Measurements from ENCODE around the gene FAM118B.

Gene FAM118B

GRCh38 chr11:126202646-126203359, 8.8 kb upstream of the FAM118B start:
- no peak for DNase-seq (ENCODE audit: low read depth)
- TF ChIP-seq MYC (IDR thresholded peaks at IDR 0.05; ENCODE audit: low read depth, low read length) = no peak
- no peak overlapping the region for H3K4me3 ChIP-seq (ENCODE audit: low read depth, low read length)

DNA sequence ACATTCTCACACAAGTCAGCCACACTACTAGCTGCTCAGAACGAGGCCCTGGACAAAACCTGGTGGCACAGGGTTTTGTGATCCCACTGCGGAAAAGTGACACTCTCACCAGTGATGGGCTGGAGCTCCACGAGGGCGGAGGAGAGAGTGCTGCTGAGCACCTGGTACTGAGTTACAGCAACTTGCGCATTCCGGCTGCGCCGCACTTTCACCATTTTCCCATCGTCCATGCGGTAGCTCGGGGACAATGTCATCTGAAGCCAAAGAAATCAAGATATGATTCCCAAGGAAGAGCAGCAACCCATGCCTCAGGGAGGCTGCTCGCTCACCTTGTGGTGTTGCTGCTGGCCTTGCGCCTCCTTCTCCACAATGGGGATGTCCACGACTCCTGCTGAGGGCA, 6.2 kb upstream of the FAM118B start:
- no peak for DNase-seq (ENCODE audit: low read depth)
- no peak overlapping the region for H3K4me3 ChIP-seq (ENCODE audit: low read depth, low read length)
- no peak for TF ChIP-seq POLR2A (IDR thresholded peaks at IDR 0.05; ENCODE audit: extremely low read depth, insufficient read length)
- TF ChIP-seq, protein P1, sequence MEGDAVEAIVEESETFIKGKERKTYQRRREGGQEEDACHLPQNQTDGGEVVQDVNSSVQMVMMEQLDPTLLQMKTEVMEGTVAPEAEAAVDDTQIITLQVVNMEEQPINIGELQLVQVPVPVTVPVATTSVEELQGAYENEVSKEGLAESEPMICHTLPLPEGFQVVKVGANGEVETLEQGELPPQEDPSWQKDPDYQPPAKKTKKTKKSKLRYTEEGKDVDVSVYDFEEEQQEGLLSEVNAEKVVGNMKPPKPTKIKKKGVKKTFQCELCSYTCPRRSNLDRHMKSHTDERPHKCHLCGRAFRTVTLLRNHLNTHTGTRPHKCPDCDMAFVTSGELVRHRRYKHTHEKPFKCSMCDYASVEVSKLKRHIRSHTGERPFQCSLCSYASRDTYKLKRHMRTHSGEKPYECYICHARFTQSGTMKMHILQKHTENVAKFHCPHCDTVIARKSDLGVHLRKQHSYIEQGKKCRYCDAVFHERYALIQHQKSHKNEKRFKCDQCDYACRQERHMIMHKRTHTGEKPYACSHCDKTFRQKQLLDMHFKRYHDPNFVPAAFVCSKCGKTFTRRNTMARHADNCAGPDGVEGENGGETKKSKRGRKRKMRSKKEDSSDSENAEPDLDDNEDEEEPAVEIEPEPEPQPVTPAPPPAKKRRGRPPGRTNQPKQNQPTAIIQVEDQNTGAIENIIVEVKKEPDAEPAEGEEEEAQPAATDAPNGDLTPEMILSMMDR (IDR thresholded peaks at IDR 0.05; ENCODE audit: low read depth, low read length) = no peak
- TF ChIP-seq, protein P2, sequence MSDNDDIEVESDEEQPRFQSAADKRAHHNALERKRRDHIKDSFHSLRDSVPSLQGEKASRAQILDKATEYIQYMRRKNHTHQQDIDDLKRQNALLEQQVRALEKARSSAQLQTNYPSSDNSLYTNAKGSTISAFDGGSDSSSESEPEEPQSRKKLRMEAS (IDR thresholded peaks at IDR 0.05; ENCODE audit: low read depth, low read length) = no peak
- no peak for TF ChIP-seq MYC (IDR thresholded peaks at IDR 0.05; ENCODE audit: low read depth, low read length)

DNA sequence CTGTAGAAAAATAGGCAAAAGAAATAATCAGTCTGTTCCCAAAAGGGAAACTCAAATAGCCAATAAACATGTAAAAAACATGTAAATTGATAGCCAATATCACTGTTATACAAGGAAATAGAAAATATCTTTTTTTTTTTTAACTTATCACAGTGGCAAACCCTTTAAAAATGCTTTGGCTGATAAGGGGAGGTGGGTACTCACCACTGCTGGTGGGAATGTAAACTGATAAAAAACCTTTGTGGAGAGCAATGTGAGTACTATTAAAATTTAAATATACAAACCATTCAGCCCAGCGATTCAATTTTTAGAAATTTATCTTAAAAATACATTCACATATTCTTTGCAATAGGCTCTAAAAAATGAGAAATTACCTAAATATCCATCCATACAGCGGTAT, 3.7 kb upstream of the FAM118B start:
- no peak overlapping the region for H3K4me3 ChIP-seq (ENCODE audit: low read depth, low read length)
- TF ChIP-seq, protein P2 (IDR thresholded peaks at IDR 0.05; ENCODE audit: low read depth, low read length) = no peak
- TF ChIP-seq POLR2A (IDR thresholded peaks at IDR 0.05; ENCODE audit: extremely low read depth, insufficient read length) (no peak), MYC (IDR thresholded peaks at IDR 0.05; ENCODE audit: low read depth, low read length) (no peak)
- TF ChIP-seq, protein P1 (IDR thresholded peaks at IDR 0.05; ENCODE audit: low read depth, low read length) = no peak
- DNase-seq (ENCODE audit: low read depth) = no peak

- peak overlapping the region; percentile 78 for H3K4me3 ChIP-seq (ENCODE audit: low read depth, low read length)
- DNase-seq (ENCODE audit: low read depth) = no peak
- TF ChIP-seq, protein P2 (IDR thresholded peaks at IDR 0.05; ENCODE audit: low read depth, low read length) = no peak
- TF ChIP-seq MYC (IDR thresholded peaks at IDR 0.05; ENCODE audit: low read depth, low read length) (no peak), POLR2A (IDR thresholded peaks at IDR 0.05; ENCODE audit: extremely low read depth, insufficient read length) (no peak)
- TF ChIP-seq, protein P1 (IDR thresholded peaks at IDR 0.05; ENCODE audit: low read depth, low read length) = no peak
Observed at GRCh38 chr11:126210871-126211235, 729 bp upstream of the FAM118B start.

DNA sequence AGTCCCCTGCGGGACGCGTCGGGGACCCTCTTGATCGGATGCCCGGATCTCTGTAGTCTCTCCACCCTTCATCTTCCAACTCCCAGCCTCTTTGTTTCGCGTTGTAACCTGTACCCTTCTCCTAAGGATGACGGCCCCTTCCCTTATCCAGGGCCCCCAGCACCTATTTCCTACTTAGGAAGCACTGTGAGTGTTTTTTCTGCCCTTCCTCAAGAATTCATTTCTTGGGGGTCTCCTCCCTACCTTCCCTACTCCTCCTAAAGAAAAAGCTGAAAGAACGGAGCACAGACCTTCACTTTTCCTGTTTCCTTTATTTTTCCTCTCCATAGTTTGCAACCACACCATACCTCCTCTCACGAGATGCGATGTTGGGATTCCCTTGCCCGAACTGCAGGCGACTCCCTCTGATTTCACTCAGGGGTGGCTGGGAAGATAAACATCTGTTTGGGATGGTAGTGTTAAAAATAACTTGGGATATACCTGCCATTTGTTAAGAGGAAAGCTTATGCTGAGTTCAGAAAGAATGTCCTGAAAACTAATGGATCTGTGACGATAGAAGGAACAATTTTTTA, 593 bp downstream of the FAM118B start:
- peak; percentile 16 for DNase-seq (ENCODE audit: low read depth)
- TF ChIP-seq POLR2A (IDR thresholded peaks at IDR 0.05; ENCODE audit: extremely low read depth, insufficient read length) = no peak
- TF ChIP-seq, protein P2 (IDR thresholded peaks at IDR 0.05; ENCODE audit: low read depth, low read length) = no peak
- TF ChIP-seq MYC (IDR thresholded peaks at IDR 0.05; ENCODE audit: low read depth, low read length) = no peak
- TF ChIP-seq, protein P1 (IDR thresholded peaks at IDR 0.05; ENCODE audit: low read depth, low read length) = no peak
- peak overlapping the region; percentile 78 for H3K4me3 ChIP-seq (ENCODE audit: low read depth, low read length)

- TF ChIP-seq, protein P1 (IDR thresholded peaks at IDR 0.05; ENCODE audit: low read depth, low read length) = no peak
- TF ChIP-seq, protein P2 (IDR thresholded peaks at IDR 0.05; ENCODE audit: low read depth, low read length) = no peak
- TF ChIP-seq POLR2A (IDR thresholded peaks at IDR 0.05; ENCODE audit: extremely low read depth, insufficient read length) (no peak), MYC (IDR thresholded peaks at IDR 0.05; ENCODE audit: low read depth, low read length) (no peak)
- H3K4me3 ChIP-seq (ENCODE audit: low read depth, low read length) = no peak overlapping the region
- no peak for DNase-seq (ENCODE audit: low read depth)
Observed at GRCh38 chr11:126214441-126214840, 2.9 kb downstream of the FAM118B start.
